ENCODE data around the gene EVI2A.
"Not testable (repeated sequence)": the region's sequence is repeated elsewhere in the genome, so short reads cannot be mapped to it uniquely, and the experiment has no call there.

Gene EVI2A
- 50.4 to 80.0 (median 57.8) reads per million in 4 experiments for total RNA-seq

DNA sequence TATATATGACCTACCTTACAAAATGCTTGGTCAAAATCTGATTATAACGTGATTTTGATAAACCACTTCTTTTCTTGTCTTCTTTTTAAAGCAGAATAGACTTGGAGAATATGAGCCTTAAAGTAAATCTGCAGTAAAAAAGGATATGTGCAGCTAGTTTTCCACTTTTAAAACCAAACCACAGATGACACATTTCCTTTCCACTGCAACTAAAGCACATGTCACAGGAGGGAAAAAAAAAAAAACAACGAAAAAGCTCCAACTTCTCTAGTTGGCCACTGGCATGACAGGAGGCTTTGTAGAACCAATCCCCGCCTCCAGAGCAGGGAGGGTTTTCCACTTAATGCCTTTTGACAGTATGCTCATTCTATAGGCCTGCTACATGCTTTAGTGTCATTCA is at the start of gene EVI2A:
Gene EVI2A (minus strand): TSS at position 142 of the 400 bp plus-strand sequence. CDS start 2,609 bp downstream, outside the sequence.
- peak; percentile 68 for DNase-seq

GRCh38 chr17:31369266-31369665 is 47.8 kb upstream of the EVI2A start:
- no peak for DNase-seq

- DNase-seq = no peak
Observed at GRCh38 chr17:31366088-31366487, 44.7 kb upstream of the EVI2A start.

DNA sequence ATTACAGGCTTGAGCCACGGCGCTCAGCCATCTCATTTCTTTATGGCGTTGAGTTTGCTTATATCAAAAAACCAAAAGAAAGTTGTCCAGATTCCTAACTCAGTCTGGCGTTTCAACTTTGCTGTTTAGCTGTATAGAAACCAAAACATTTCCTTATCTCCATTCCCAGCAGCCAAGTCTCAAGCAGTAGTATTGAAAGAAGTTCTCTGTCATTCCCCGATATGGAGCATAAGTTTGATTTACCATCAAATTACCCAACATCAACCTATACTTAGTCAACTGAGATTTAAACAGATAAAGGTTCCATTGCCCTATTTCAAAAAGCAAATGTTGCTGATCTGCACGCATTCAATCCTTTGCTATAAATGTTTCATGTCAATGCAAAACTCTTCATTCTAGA is 42.6 kb upstream of the EVI2A start:
- no peak for DNase-seq

DNA sequence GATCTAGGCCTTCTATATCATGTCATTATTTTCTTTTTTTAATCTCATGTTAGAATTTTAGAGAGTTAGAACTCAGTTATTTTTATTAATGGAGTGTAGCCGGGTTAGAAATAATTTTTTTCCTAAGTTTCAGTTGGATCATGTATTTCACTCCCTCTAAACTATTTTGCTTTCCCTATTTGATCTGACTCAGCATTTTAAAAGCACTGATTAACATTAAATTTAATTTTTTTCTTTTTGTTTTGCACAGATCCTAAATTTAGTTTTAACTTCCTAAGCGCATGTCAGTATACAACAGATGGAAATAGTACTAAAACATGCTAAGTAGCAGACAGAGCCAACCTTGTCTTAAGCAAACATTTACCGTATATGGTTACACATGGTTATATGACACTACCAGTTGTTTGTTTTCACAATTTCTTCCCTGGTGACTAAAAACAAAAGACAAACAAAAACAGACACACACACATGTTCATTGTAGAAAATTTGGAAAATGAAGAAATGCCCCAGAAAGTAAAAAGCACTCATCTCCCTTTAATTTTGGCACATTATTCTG is 36.5 kb upstream of the EVI2A start:
- DNase-seq = no peak

DNA sequence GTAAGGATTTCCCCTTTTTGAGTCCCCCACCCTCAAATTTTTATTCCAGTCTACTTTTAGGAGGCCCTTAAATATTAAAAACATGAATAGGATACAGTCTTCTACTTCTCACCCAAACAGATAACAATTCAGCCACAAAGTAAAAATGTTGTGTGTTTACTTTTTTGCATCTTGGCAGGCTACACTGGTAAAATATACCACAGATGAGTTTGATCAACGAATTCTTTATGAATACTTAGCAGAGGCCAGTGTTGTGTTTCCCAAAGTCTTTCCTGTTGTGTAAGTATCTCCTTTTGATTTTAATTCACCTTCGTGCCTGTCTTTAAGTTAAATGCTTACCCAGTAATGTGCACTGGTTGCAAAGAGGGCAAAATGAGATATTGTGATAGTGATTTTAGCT is 35.7 kb upstream of the EVI2A start:
- no peak for DNase-seq

- no peak for DNase-seq
Observed at GRCh38 chr17:31355935-31356334, 34.5 kb upstream of the EVI2A start.

DNA sequence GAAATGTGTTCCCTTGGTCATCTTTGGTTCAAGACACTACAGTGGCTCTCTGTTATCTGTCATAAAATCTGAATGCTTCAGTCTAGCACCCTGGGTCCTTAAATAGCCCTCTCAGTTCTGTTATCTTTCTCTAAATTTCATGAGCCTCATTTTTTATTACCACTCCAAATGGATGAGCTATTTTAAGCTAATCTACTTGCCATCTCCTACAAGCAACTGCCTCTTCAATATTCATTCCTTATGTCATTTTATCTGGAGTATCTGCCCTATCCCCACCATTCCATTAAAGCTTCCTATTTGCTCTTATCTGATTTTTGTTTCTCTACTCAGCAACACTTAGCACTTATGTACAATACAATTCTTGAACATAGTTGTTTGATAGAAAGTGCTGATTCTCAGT is 28.0 kb upstream of the EVI2A start:
- DNase-seq = no peak

DNA sequence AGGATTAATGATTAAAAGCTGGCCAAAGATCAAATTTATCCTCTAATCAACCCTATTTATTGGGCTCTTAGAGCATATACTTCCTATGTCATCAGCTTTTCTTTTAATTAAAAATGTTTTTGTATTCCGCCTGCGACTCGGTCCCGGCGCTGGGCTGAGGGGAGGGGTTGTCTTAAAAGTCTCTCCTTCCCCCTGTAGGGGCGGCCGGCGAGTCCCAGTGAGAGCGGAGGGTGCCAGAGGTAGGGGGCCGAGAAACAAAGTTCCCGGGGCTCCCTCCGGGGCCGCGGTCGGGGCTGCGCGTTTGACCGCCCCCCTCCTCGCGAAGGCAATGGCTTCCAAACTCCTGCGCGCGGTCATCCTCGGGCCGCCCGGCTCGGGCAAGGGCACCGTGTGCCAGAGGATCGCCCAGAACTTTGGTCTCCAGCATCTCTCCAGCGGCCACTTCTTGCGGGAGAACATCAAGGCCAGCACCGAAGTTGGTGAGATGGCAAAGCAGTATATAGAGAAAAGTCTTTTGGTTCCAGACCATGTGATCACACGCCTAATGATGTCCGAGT is 23.8 kb upstream of the EVI2A start:
- not testable (repeated sequence) for DNase-seq

DNA sequence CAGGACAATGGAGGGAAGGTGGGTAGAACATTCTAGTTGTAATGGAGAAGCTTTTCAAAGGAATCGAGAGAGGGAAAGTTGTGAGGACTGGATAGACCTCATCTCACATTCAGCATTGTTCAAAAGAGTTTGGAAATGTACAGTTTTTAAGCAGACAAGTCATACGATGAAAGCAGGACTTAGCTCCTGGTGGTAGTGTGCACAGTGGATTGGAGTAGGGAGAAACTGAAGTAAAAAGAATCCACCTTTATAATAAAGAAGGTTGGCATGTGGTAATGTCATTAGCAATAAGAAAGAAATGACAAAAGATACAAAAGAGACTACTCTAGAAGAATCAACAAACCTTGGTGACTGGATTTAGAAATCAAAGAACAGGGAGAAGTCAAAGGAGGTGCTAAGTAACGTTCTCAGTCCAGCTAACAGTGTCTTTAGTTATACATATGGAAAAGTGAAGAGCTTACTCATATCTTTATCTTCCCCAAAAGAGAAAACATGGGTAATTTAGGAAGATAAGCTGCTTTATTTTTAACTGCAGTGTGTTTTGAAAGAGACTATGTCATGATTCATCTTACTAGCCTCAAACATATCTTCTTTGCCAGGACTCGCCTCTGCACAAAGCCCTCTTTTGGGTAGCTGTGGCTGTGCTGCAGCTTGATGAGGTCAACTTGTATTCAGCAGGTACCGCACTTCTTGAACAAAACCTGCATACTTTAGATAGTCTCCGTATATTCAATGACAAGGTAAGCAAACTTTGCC is 18.7 kb upstream of the EVI2A start:
- no peak for DNase-seq

GRCh38 chr17:31329221-31329620 is 7.8 kb upstream of the EVI2A start:
- no peak for DNase-seq

GRCh38 chr17:31328160-31328535 is 6.7 kb upstream of the EVI2A start:
- no peak for DNase-seq

GRCh38 chr17:31327534-31328159 is 6.2 kb upstream of the EVI2A start:
- DNase-seq = no peak

GRCh38 chr17:31323551-31323950 is 2.1 kb upstream of the EVI2A start:
- no peak for DNase-seq

DNA sequence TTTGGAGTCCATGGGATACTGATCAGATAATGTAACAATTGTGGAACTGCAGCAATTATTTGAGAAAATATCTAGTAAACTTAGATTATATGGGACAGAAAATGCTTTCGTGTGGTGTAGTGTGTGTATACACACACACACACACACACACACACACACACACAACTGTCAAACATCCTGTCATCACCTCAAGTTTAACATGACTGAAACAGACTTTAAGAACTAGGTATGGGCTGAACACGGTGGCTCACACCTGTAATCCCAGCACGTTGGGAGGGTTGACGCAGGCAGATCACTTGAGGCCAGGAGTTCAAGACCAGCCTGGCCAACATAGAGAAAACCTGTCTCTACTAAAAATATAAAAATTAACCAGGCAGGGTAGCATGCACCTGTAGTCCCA is 544 bp upstream of the EVI2A start:
- no peak for DNase-seq

DNA sequence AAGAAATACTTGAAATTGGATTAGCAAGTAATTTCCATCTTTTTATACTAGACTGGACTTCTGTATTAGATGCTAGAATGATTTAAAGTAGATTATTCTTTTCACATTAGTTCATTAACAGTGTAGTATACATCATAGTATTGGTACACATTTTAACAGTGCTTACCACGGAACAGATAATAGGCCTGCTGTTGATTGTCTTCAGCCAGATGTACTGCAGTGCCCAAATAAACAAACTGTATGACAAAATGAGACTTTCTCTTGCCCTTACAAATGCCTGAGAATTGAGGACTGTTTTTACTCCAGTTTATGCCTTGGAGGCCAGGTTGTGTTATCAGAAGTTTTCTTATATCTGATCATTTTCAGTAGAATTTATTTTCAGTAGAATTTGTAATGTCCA is 631 bp downstream of the EVI2A start:
- DNase-seq = no peak

DNA sequence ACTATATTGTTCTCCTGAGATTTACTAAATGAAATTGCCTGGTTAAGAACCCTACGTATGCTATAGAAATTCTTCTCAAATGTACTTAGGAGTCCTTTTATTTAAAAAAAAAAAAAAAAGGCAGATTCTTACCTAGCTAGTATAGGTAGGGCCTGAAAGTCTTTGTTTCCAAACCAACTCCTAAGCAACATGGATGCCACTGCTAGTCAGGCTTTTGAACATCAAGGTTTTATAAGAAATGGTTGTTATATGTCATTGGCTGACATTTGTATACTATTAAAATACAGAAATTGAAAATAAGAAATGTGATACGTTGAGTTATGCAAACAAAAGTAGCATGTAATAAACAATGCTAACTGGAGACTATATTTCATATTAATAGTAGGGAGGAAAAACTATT is 1.2 kb downstream of the EVI2A start:
- DNase-seq = no peak

- DNase-seq = no peak
Observed at GRCh38 chr17:31318851-31319661, 2.4 kb downstream of the EVI2A start.

GRCh38 chr17:31318298-31318801 is 3.1 kb downstream of the EVI2A start:
- DNase-seq = peak; percentile 10

- DNase-seq = no peak
Observed at GRCh38 chr17:31314782-31315100, 6.7 kb downstream of the EVI2A start.

- DNase-seq = no peak
Observed at GRCh38 chr17:31313982-31314781, 7.2 kb downstream of the EVI2A start, which contains the start of gene EVI2B. EVI2B (minus strand) TSS chr17:31314054; CDS start chr17:31305609, 8,445 bp downstream.

GRCh38 chr17:31312223-31312622 is 9.2 kb downstream of the EVI2A start:
- DNase-seq = not testable (repeated sequence)
